GM23338 (cell line): ENCODE measurements around the gene KCNH8. TPM values are rescaled to one million over a fixed set of nuclear protein-coding genes. Genes with fewer than 3 reads are reported as not detected.

ENCODE experiments used
- ATAC-seq: fragments of 200-7000 bp; cut with Tn5 transposase; 3 replicates; pipeline ENCODE4 v1.9.1; 2020
- DNase-seq: peaks from one replicate; pipeline ENCODE4 v3.0.0-alpha.2; 2015; ENCODE audit warnings: low spot score
- H2AFZ ChIP-seq: fragments of 200-600 bp; sonication (generic); 2 replicates; pipeline ENCODE4 v1.8.0; 2016; ENCODE audit warnings: antibody characterized with exemption, mild to moderate bottlenecking, moderate library complexity
- H3F3A ChIP-seq: fragments of 200-600 bp; sonication (generic); replicated peaks from 2 replicates; pipeline ENCODE4 v1.8.0; 2017; ENCODE audit warnings: antibody characterized with exemption, mixed run types, low read depth
- H3K27ac ChIP-seq: fragments of 200-600 bp; sonication (generic); 2 replicates; pipeline ENCODE4 v1.6.1; 2016; ENCODE audit warnings: low read depth
- H3K27me3 ChIP-seq: fragments of 200-600 bp; sonication (generic); 2 replicates; pipeline ENCODE4 v1.8.0; 2016; ENCODE audit warnings: mild to moderate bottlenecking, mixed run types, moderate library complexity; ENCODE audit not compliant: insufficient read depth
- H3K36me3 ChIP-seq: fragments of 200-600 bp; sonication (generic); 2 replicates; pipeline ENCODE4 v1.8.0; 2016; ENCODE audit warnings: mild to moderate bottlenecking; ENCODE audit not compliant: insufficient read depth
- H3K4me1 ChIP-seq: fragments of 200-600 bp; sonication (generic); 2 replicates; pipeline ENCODE4 v1.8.0; 2016; ENCODE audit warnings: mild to moderate bottlenecking, moderate library complexity; ENCODE audit not compliant: insufficient read depth
- H3K4me2 ChIP-seq: fragments of 200-600 bp; sonication (generic); 2 replicates; pipeline ENCODE4 v1.7.1; 2017; ENCODE audit warnings: mixed run types
- H3K4me3 ChIP-seq: fragments of 200-600 bp; sonication (generic); 2 replicates; pipeline ENCODE4 v1.6.1; 2016; ENCODE audit warnings: mixed run types
- H3K79me2 ChIP-seq: fragments of 200-600 bp; sonication (generic); replicated peaks from 2 replicates; pipeline ENCODE4 v1.8.0; 2017; ENCODE audit warnings: mild to moderate bottlenecking; ENCODE audit not compliant: insufficient read depth
- H3K9me2 ChIP-seq: fragments of 200-600 bp; sonication (generic); 2 replicates; pipeline ENCODE4 v1.8.0; 2017; ENCODE audit not compliant: insufficient read depth
- H4K20me1 ChIP-seq: fragments of 200-600 bp; sonication (generic); replicated peaks from 2 replicates; pipeline ENCODE4 v1.8.0; 2017; ENCODE audit warnings: mild to moderate bottlenecking; ENCODE audit not compliant: insufficient read depth
- H3K27ac Mint-ChIP-seq: 2 replicates; pipeline ENCODE4 v1.8.0; 2020; ENCODE audit warnings: inconsistent platforms, mild to moderate bottlenecking, moderate library complexity, mixed read lengths
- H3K27me3 Mint-ChIP-seq: 3 replicates; pipeline ENCODE4 v1.8.0; 2022; ENCODE audit warnings: low read depth, mild to moderate bottlenecking, moderate library complexity, mixed read lengths, inconsistent platforms; ENCODE audit not compliant: insufficient read depth, poor library complexity
- H3K36me3 Mint-ChIP-seq: 3 replicates; pipeline ENCODE4 v1.8.0; 2021; ENCODE audit warnings: low read depth, mild to moderate bottlenecking, inconsistent platforms, moderate library complexity, mixed read lengths
- H3K4me1 Mint-ChIP-seq: 3 replicates; pipeline ENCODE4 v1.8.0; 2020; ENCODE audit warnings: mild to moderate bottlenecking, inconsistent platforms, mixed read lengths
- H3K4me3 Mint-ChIP-seq: 3 replicates; pipeline ENCODE4 v1.8.0; 2021; ENCODE audit warnings: moderate library complexity, mild to moderate bottlenecking, inconsistent platforms, mixed read lengths
- H3K9me3 Mint-ChIP-seq: 3 replicates; pipeline ENCODE4 v1.8.0; 2020; ENCODE audit warnings: moderate library complexity, mild to moderate bottlenecking, inconsistent platforms, mixed read lengths
- CREB1 ChIP-seq: fragments of 250-450 bp; sonication (Bioruptor Pico); IDR thresholded peaks from 2 replicates; pipeline ENCODE4 v1.5.0; 2020; ENCODE audit warnings: low read depth, mild to moderate bottlenecking, moderate library complexity
- EZH2 ChIP-seq: fragments of 200-600 bp; sonication (generic); IDR thresholded peaks from one replicate; pipeline ENCODE4 v1.8.0; 2017; ENCODE audit warnings: antibody characterized with exemption, mild to moderate bottlenecking, low read depth; ENCODE audit not compliant: unreplicated experiment
- EZH2phosphoT487 ChIP-seq: fragments of 200-600 bp; sonication (generic); IDR thresholded peaks from one replicate; pipeline ENCODE4 v1.8.1; 2018; ENCODE audit warnings: antibody characterized with exemption; ENCODE audit not compliant: unreplicated experiment
- JUNB ChIP-seq: IDR thresholded peaks from one replicate; pipeline ENCODE4 v1.6.1; 2016; ENCODE audit warnings: antibody characterized with exemption; ENCODE audit not compliant: unreplicated experiment
- NANOG ChIP-seq: IDR thresholded peaks from 2 replicates; pipeline ENCODE4 v1.6.1; 2016; ENCODE audit warnings: antibody characterized with exemption, borderline replicate concordance
- POLR2AphosphoS5 ChIP-seq: IDR thresholded peaks from 2 replicates; pipeline ENCODE4 v1.6.1; 2016; ENCODE audit warnings: antibody characterized with exemption, low read depth
- STAT1 ChIP-seq: IDR thresholded peaks from one replicate; pipeline ENCODE4 v1.6.1; 2016; ENCODE audit warnings: antibody characterized with exemption; ENCODE audit not compliant: unreplicated experiment
- ZNF114 ChIP-seq: fragments of 250-450 bp; sonication (Bioruptor Pico); IDR thresholded peaks from 2 replicates; pipeline ENCODE4 v1.5.0; 2020; ENCODE audit warnings: mild to moderate bottlenecking, moderate library complexity
- ZNF331 ChIP-seq: fragments of 250-450 bp; sonication (Bioruptor Pico); IDR thresholded peaks from 2 replicates; pipeline ENCODE4 v1.5.0; 2020; ENCODE audit warnings: low read depth, mild to moderate bottlenecking, moderate library complexity
- polyA plus RNA-seq: library from polyadenylated mRNA; unstranded; fragments of >200 nt; fragmentation: Nextera tagmentation; extraction: Ambion mirVana; gene quantifications from 2 replicates; pipeline ENCODE4 v1.2.1, GENCODE V29; 2016
- total RNA-seq: library from RNA; depleted of rRNA; stranded (reverse); fragments of >200 nt; shearing (Covaris generic); gene quantifications from 2 replicates; pipeline ENCODE4 v1.2.3, GENCODE V29; 2014
- TF ChIP-seq, protein P1 (sequence below), 2 experiments: fragments of 200-600 bp in 1 of 2; sonication (generic) in 1 of 2; conservative IDR thresholded peaks; 2 replicates each; pipeline versions ENCODE4 v1.5.1 to v1.6.1; 2016 to 2017; ENCODE audit warnings: antibody characterized with exemption in 2 of 2, low read depth in 2 of 2, mild to moderate bottlenecking in 2 of 2, moderate library complexity in 1 of 2
- TF ChIP-seq, protein P2 (sequence below): fragments of 250-450 bp; sonication (Bioruptor Pico); IDR thresholded peaks from 2 replicates; pipeline ENCODE4 v1.5.0; 2020; ENCODE audit warnings: mild to moderate bottlenecking, moderate library complexity
- TF ChIP-seq, protein P3 (sequence below): IDR thresholded peaks from one replicate; pipeline ENCODE4 v1.6.1; 2018; ENCODE audit warnings: antibody characterized with exemption; ENCODE audit not compliant: unreplicated experiment
- TF ChIP-seq, protein P4 (sequence below): IDR thresholded peaks from 2 replicates; pipeline ENCODE4 v1.6.1; 2016; ENCODE audit warnings: antibody characterized with exemption

The KCNH8 gene
- total and polyA plus RNA-seq, 2 experiments from 2014 or later, result 1.3 to 3.4 TPM

DNA sequence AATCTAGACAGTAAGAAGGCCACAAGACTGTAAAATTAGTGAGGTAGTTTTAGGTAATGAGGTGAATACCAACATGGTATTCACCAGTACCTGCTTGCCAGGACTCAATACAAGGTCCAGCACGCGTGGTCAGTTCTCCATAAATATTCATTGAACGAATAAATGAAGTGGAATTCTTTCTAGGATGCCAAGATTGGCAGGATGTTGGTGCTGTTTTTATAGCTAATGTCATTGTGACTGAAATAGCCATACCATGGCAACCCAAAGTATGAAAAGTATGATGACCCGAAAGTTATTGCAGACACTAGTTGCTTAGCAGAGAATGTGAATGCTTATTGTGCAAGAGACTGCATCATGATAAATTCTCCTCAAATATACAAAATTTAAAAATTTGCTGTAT, 307.2 kb downstream of the KCNH8 start:
- Histone ChIP-seq H3K79me2 (no peaks in the 10 kb centered on the region), H3K4me2 (no peak overlapping the region), H3K27ac (no peak overlapping the region), H3K27me3 (no peaks in the 10 kb centered on the region), H3F3A (no peaks in the 10 kb centered on the region), H3K36me3 (no peaks in the 10 kb centered on the region), H3K4me1 (peaks cover 5% of the 10 kb centered on the region; the same call in 1 of the 2 replicates), H2AFZ (no peak overlapping the region), H4K20me1 (no peaks in the 10 kb centered on the region), H3K9me2 (no peaks in the 10 kb centered on the region), H3K4me3 (no peak overlapping the region)
- TF ChIP-seq, protein P1, sequence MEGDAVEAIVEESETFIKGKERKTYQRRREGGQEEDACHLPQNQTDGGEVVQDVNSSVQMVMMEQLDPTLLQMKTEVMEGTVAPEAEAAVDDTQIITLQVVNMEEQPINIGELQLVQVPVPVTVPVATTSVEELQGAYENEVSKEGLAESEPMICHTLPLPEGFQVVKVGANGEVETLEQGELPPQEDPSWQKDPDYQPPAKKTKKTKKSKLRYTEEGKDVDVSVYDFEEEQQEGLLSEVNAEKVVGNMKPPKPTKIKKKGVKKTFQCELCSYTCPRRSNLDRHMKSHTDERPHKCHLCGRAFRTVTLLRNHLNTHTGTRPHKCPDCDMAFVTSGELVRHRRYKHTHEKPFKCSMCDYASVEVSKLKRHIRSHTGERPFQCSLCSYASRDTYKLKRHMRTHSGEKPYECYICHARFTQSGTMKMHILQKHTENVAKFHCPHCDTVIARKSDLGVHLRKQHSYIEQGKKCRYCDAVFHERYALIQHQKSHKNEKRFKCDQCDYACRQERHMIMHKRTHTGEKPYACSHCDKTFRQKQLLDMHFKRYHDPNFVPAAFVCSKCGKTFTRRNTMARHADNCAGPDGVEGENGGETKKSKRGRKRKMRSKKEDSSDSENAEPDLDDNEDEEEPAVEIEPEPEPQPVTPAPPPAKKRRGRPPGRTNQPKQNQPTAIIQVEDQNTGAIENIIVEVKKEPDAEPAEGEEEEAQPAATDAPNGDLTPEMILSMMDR (conservative IDR thresholded peaks at IDR 0.05; ENCODE audit: low read depth in 2 of 2), result no peak
- TF ChIP-seq NANOG (no peak), EZH2phosphoT487 (no peak), CREB1 (no peak), ZNF331 (CRISPR knock-in tag) (no peak), JUNB (no peak), EZH2 (no peak), STAT1 (no peak), ZNF114 (CRISPR knock-in tag) (no peak), POLR2AphosphoS5 (no peak)
- TF ChIP-seq, protein P2, sequence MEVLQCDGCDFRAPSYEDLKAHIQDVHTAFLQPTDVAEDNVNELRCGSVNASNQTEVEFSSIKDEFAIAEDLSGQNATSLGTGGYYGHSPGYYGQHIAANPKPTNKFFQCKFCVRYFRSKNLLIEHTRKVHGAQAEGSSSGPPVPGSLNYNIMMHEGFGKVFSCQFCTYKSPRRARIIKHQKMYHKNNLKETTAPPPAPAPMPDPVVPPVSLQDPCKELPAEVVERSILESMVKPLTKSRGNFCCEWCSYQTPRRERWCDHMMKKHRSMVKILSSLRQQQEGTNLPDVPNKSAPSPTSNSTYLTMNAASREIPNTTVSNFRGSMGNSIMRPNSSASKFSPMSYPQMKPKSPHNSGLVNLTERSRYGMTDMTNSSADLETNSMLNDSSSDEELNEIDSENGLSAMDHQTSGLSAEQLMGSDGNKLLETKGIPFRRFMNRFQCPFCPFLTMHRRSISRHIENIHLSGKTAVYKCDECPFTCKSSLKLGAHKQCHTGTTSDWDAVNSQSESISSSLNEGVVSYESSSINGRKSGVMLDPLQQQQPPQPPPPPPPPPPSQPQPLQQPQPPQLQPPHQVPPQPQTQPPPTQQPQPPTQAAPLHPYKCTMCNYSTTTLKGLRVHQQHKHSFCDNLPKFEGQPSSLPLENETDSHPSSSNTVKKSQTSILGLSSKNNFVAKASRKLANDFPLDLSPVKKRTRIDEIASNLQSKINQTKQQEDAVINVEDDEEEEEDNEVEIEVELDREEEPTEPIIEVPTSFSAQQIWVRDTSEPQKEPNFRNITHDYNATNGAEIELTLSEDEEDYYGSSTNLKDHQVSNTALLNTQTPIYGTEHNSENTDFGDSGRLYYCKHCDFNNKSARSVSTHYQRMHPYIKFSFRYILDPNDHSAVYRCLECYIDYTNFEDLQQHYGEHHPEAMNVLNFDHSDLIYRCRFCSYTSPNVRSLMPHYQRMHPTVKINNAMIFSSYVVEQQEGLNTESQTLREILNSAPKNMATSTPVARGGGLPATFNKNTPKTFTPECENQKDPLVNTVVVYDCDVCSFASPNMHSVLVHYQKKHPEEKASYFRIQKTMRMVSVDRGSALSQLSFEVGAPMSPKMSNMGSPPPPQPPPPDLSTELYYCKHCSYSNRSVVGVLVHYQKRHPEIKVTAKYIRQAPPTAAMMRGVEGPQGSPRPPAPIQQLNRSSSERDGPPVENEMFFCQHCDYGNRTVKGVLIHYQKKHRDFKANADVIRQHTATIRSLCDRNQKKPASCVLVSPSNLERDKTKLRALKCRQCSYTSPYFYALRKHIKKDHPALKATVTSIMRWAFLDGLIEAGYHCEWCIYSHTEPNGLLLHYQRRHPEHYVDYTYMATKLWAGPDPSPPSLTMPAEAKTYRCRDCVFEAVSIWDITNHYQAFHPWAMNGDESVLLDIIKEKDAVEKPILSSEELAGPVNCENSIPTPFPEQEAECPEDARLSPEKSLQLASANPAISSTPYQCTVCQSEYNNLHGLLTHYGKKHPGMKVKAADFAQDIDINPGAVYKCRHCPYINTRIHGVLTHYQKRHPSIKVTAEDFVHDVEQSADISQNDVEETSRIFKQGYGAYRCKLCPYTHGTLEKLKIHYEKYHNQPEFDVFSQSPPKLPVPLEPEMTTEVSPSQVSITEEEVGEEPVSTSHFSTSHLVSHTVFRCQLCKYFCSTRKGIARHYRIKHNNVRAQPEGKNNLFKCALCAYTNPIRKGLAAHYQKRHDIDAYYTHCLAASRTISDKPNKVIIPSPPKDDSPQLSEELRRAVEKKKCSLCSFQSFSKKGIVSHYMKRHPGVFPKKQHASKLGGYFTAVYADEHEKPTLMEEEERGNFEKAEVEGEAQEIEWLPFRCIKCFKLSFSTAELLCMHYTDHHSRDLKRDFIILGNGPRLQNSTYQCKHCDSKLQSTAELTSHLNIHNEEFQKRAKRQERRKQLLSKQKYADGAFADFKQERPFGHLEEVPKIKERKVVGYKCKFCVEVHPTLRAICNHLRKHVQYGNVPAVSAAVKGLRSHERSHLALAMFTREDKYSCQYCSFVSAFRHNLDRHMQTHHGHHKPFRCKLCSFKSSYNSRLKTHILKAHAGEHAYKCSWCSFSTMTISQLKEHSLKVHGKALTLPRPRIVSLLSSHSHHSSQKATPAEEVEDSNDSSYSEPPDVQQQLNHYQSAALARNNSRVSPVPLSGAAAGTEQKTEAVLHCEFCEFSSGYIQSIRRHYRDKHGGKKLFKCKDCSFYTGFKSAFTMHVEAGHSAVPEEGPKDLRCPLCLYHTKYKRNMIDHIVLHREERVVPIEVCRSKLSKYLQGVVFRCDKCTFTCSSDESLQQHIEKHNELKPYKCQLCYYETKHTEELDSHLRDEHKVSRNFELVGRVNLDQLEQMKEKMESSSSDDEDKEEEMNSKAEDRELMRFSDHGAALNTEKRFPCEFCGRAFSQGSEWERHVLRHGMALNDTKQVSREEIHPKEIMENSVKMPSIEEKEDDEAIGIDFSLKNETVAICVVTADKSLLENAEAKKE (CRISPR knock-in tag), result no peak
- TF ChIP-seq, protein P3, sequence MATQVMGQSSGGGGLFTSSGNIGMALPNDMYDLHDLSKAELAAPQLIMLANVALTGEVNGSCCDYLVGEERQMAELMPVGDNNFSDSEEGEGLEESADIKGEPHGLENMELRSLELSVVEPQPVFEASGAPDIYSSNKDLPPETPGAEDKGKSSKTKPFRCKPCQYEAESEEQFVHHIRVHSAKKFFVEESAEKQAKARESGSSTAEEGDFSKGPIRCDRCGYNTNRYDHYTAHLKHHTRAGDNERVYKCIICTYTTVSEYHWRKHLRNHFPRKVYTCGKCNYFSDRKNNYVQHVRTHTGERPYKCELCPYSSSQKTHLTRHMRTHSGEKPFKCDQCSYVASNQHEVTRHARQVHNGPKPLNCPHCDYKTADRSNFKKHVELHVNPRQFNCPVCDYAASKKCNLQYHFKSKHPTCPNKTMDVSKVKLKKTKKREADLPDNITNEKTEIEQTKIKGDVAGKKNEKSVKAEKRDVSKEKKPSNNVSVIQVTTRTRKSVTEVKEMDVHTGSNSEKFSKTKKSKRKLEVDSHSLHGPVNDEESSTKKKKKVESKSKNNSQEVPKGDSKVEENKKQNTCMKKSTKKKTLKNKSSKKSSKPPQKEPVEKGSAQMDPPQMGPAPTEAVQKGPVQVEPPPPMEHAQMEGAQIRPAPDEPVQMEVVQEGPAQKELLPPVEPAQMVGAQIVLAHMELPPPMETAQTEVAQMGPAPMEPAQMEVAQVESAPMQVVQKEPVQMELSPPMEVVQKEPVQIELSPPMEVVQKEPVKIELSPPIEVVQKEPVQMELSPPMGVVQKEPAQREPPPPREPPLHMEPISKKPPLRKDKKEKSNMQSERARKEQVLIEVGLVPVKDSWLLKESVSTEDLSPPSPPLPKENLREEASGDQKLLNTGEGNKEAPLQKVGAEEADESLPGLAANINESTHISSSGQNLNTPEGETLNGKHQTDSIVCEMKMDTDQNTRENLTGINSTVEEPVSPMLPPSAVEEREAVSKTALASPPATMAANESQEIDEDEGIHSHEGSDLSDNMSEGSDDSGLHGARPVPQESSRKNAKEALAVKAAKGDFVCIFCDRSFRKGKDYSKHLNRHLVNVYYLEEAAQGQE, result no peak
- TF ChIP-seq, protein P4, sequence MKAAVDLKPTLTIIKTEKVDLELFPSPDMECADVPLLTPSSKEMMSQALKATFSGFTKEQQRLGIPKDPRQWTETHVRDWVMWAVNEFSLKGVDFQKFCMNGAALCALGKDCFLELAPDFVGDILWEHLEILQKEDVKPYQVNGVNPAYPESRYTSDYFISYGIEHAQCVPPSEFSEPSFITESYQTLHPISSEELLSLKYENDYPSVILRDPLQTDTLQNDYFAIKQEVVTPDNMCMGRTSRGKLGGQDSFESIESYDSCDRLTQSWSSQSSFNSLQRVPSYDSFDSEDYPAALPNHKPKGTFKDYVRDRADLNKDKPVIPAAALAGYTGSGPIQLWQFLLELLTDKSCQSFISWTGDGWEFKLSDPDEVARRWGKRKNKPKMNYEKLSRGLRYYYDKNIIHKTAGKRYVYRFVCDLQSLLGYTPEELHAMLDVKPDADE, result no peak
- no peak overlapping the region for H3K27ac Mint-ChIP-seq
- peaks cover 12% of the 10 kb centered on the region; the same call in 2 of the 3 replicates for H3K4me1 Mint-ChIP-seq
- ATAC-seq, result no peak
- DNase-seq, result no peak
- H3K36me3 Mint-ChIP-seq, result no peaks in the 10 kb centered on the region
- peaks cover 2% of the 10 kb centered on the region for H3K27me3 Mint-ChIP-seq
- no peaks in the 10 kb centered on the region for H3K9me3 Mint-ChIP-seq
- H3K4me3 Mint-ChIP-seq, result no peak overlapping the region
